Gastrocnemius medialis (tissue), 4 donors: ENCODE data around the gene CIPC.

Experiments used
- CTCF ChIP-seq, 5 experiments: fragments of 450-650 bp in 3 of 5; fragments of 200-600 bp in 2 of 5; sonication (generic) in 2 of 5; IDR thresholded peaks in 4 of 5; conservative IDR thresholded peaks in 1 of 5; 1 replicate in 4 of 5; 2 replicates in 1 of 5; pipeline ENCODE4 v1.5.1; 2016 to 2019; ENCODE audit warnings: antibody characterized with exemption in 5 of 5, mild to moderate bottlenecking in 3 of 5, moderate library complexity in 3 of 5
- POLR2A ChIP-seq, 2 donors: fragments of 450-650 bp; IDR thresholded peaks; one replicate each; pipeline ENCODE4 v1.6.1; 2017; ENCODE audit warnings: antibody characterized with exemption in 2 of 2, mild to moderate bottlenecking in 2 of 2, moderate library complexity in 2 of 2

- TF ChIP-seq CTCF (IDR thresholded peaks at IDR 0.05 in 4 of 5, conservative IDR thresholded peaks at IDR 0.05 in 1 of 5) (no peak), POLR2A (IDR thresholded peaks at IDR 0.05) (no peak)
These were observed 27.8 kb downstream of the CIPC start for GRCh38 chr14:77125823-77126325.
